HAP-1 (cell line): ENCODE results near the gene CRTC3.

Experiments used
- DNase-seq, 2 experiments: peaks; one replicate each; pipeline ENCODE4 v3.0.0-alpha.2; 2016 to 2020; ENCODE audit warnings: low spot score in 2 of 2
- H3K27me3 ChIP-seq: fragments of 250-450 bp; sonication (Bioruptor Pico); 2 replicates; pipeline ENCODE4 v1.5.1; 2020; ENCODE audit warnings: low read depth, mild to moderate bottlenecking, moderate library complexity
- H3K36me3 ChIP-seq: fragments of 250-450 bp; sonication (Bioruptor Pico); replicated peaks from 2 replicates; pipeline ENCODE4 v1.5.1; 2020; ENCODE audit warnings: mild to moderate bottlenecking
- H3K4me1 ChIP-seq: fragments of 250-450 bp; sonication (Bioruptor Pico); 2 replicates; pipeline ENCODE4 v1.5.1; 2020; ENCODE audit warnings: mild to moderate bottlenecking
- H3K4me3 ChIP-seq: fragments of 250-450 bp; sonication (Bioruptor Pico); 2 replicates; pipeline ENCODE4 v1.5.1; 2020; ENCODE audit warnings: mild to moderate bottlenecking, moderate library complexity
- H3K9me3 ChIP-seq: fragments of 250-450 bp; sonication (Bioruptor Pico); 2 replicates; pipeline ENCODE4 v1.5.1; 2020; ENCODE audit warnings: mild to moderate bottlenecking, moderate library complexity
- in situ Hi-C: fragments of 300-500 bp; cut with MboI; formaldehyde crosslinking; loops from 3 replicates; pipeline ENCODE4 v1.14.3; 2020; ENCODE audit warnings: low sequenced_read_pairs, inconsistent platforms, mixed read lengths

CRTC3 gene

DNA sequence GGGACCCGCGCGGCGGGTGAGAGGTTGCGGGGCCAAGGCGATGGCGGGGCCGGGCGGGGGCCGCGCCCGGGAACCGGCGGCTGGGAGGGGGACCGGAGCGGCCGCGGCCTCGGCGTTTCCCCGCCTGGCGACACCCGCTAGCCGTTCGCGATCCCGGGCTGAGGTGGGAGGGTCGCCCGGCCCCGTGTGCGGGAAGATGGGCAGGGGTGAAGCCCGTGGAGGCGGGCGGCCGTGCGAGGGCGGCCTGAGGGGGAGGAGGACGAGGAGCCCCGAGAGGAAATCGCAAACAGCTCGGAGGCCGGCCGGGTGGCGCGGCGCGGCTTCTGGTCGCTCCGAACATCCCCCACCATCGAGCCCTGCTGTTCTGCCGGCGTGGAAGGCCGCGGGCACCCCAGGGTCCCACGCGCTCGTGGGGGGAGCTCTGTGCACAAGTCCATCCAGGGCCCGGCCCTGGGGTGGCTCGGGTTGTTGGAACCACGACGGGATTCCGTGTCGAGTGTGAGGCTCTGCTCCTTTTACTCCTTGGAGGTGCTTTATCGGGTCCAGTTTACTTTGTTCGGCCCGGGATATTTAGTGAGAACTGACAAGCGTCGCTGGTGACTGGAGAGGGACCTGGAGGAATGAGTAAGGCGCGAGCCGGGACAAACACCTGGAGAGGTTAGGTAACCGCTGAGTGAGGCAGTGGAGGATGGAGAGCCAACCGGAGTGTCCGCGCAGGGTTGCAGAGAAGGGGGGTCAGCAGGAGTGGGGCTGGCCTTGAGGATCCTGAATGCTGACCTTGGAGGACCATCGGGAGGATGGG, 728 bp downstream of the CRTC3 start:
- peak; percentile 11 to 45 for DNase-seq
- Histone ChIP-seq H3K27me3 (no peaks in the 10 kb centered on the region), H3K9me3 (no peaks in the 10 kb centered on the region), H3K4me3 (peak overlapping the region; percentile 67), H3K36me3 (no peaks in the 10 kb centered on the region), H3K4me1 (peaks cover 24% of the 10 kb centered on the region)
- in situ Hi-C loops: no loop called here

DNA sequence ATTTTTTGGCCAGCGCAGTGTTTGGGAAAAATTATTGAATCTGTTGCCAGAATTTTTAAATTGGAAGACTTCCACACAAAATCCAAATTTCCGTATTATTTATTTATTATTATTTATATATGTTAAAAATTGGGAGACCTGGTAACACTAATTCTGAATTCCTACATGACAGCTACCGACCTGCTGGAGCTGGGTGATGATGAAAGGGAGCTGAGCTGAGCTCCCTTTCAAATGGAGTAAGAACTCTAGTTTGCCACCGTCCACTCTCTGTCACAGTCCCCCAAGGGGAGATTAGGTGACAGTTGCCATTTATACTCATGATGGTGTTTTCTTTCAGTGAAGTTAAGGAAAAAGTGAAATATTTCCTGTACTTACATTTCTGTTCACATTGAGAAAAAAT, 1.4 kb downstream of the CRTC3 start:
- in situ Hi-C loops: no loop called here
- H3K4me1 ChIP-seq: peaks cover 31% of the 10 kb centered on the region

DNA sequence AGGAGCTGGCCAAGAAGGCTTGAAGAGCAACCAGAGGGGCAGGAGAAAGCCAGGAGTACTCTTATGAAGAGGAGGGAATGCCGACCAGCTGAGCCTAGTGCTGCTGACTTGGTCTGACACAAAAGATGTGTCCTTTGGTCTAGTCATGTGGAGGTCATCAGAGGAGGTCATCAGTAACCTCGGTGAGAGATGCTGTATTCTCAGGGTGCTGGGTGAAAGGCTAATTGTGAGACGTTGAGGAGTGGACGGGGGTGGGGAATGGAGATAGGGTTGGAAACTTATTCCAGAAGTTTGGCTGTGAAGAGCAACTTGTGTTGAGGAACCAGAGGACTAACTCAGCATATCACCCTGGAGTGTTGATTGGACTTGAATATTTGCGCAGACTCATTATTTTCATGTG, 5.5 kb downstream of the CRTC3 start:
- DNase-seq: no peak
- in situ Hi-C loops: no loop called here
- peaks cover 31% of the 10 kb centered on the region for H3K4me1 ChIP-seq

More for the DNA sequence above, 1.4 kb downstream of the CRTC3 start:
- no peaks in the 10 kb centered on the region for H3K36me3 ChIP-seq
- H3K4me3 ChIP-seq: peak overlapping the region; percentile 67
- H3K9me3 ChIP-seq: no peaks in the 10 kb centered on the region
- no peaks in the 10 kb centered on the region for H3K27me3 ChIP-seq
- DNase-seq: peak in 1 of 2 experiments; percentile 28

DNA sequence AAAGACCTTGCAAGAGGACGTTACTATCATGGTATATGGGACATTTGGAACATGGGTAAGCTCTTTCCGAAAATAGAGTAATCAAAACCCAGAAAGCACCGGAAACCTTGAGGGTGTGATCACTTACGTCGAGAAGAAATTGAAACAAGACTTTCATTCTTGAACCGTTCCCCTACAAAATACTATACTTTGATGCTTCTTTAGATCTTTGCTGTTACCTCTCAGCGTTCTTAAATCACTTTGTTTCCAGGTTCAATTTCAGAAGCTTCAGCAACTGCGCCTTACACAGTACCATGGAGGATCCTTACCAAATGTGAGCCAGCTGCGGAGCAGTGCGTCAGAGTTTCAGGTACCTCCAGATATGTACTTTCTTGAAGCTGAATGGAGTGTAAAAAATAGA, 10.1 kb downstream of the CRTC3 start:
- in situ Hi-C loops: no loop called here
- DNase-seq: no peak
- Histone ChIP-seq H3K4me3 (no peak overlapping the region), H3K4me1 (peaks cover 18% of the 10 kb centered on the region), H3K36me3 (no peaks in the 10 kb centered on the region; the same call in 1 of the 2 replicates), H3K27me3 (no peaks in the 10 kb centered on the region), H3K9me3 (no peaks in the 10 kb centered on the region)

More for the DNA sequence above, 5.5 kb downstream of the CRTC3 start:
- H3K9me3 ChIP-seq: no peaks in the 10 kb centered on the region
- H3K4me3 ChIP-seq: no peak overlapping the region
- no peaks in the 10 kb centered on the region for H3K36me3 ChIP-seq
- H3K27me3 ChIP-seq: no peaks in the 10 kb centered on the region

DNA sequence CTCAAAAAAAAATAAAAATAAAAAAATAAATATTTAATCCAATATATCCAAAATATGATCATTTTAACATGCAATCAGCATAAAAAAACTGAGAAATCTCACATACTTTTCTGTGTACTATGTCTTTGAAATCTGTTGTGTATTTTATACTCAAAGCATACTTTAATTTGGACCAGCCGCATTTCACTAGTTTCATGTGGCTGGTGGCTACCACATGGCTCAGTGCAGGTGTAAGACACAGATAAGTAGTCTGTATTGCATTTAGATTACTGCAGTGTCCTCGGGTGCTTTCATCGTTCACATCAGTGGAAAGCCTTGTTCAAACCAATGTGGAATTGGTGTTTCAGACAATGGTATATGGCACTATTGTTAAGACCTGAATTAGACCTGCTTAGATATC, 11.0 kb downstream of the CRTC3 start:
- H3K36me3 ChIP-seq: peaks cover 2% of the 10 kb centered on the region; the same call in 1 of the 2 replicates
- H3K9me3 ChIP-seq: no peaks in the 10 kb centered on the region
- H3K4me1 ChIP-seq: peaks cover 11% of the 10 kb centered on the region
- no peak overlapping the region for H3K4me3 ChIP-seq
- in situ Hi-C loops: no loop called here
- H3K27me3 ChIP-seq: no peaks in the 10 kb centered on the region
- DNase-seq: no peak

DNA sequence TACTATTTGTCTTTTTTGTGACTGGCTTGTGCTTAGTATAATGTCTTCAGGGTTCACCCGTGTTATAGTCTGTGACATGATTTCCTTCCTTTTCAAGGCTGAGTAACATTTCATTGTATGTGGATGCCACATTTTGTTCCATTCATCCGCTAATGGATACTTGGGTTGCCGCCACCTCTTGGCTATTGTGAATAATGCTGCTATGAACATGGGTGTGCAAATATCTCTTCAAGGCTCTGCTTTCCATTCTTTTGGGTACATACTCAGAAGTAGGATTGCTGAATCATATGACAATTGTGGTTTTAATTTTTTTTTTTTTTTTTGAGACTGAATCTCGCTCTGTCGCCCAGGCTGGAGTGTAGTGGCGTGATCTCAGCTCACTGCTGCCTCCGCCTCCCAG, 15.4 kb downstream of the CRTC3 start:
- no peak for DNase-seq
- Histone ChIP-seq H3K9me3 (no peaks in the 10 kb centered on the region), H3K36me3 (peaks cover 2% of the 10 kb centered on the region; the same call in 1 of the 2 replicates), H3K27me3 (no peaks in the 10 kb centered on the region), H3K4me3 (no peak overlapping the region), H3K4me1 (no peaks in the 10 kb centered on the region)
- in situ Hi-C loops: no loop called here

DNA sequence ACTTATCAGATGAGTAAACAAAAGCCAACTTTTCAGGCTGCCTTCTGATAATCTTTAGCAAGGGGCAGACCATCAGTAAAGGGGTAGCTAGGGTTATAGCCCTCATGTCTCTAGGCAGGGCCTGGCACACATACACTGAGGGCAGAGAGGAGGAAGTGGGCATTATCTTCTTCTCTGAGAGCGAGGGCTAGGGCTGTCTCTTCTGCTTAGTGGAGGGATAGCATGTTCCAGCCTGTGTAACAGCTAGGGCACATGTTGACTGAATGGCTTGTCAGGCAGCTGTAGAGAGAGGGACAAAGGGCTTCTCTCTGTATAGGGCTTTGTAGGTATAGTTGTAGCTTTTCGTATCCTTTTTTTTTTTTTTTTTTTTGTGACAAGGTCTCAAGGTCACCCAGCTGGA, 17.8 kb downstream of the CRTC3 start:
- no peaks in the 10 kb centered on the region for H3K27me3 ChIP-seq
- no peak overlapping the region for H3K4me3 ChIP-seq
- in situ Hi-C loops: no loop called here
- no peaks in the 10 kb centered on the region for H3K4me1 ChIP-seq
- H3K9me3 ChIP-seq: no peaks in the 10 kb centered on the region
- no peak for DNase-seq
- 0 out of 2 replicates have a peak, but pooled peaks cover 2% of the 10 kb centered on the region for H3K36me3 ChIP-seq

DNA sequence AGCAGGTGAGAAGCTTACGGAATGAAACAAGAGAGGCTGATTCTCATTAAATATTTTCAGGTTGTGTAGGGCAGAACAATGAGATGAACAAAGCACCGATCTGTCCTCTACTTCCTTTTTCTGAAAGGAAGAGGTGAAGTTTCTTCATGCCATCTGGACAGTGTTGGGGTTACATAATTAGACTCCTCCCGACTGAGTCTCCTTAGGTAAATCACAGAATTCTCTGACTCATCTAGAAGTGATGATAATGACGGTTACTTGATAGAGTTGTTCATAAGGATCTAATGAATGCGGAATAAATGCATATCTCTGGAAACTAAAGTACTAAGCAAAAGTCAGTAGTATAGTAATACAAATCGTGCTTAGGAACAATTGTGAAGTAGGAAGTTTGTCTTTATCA, 21.2 kb downstream of the CRTC3 start:
- in situ Hi-C loops: no loop called here
- H3K4me3 ChIP-seq: no peak overlapping the region
- no peak for DNase-seq
- H3K27me3 ChIP-seq: no peaks in the 10 kb centered on the region
- no peaks in the 10 kb centered on the region for H3K36me3 ChIP-seq
- no peaks in the 10 kb centered on the region for H3K4me1 ChIP-seq
- no peaks in the 10 kb centered on the region for H3K9me3 ChIP-seq

DNA sequence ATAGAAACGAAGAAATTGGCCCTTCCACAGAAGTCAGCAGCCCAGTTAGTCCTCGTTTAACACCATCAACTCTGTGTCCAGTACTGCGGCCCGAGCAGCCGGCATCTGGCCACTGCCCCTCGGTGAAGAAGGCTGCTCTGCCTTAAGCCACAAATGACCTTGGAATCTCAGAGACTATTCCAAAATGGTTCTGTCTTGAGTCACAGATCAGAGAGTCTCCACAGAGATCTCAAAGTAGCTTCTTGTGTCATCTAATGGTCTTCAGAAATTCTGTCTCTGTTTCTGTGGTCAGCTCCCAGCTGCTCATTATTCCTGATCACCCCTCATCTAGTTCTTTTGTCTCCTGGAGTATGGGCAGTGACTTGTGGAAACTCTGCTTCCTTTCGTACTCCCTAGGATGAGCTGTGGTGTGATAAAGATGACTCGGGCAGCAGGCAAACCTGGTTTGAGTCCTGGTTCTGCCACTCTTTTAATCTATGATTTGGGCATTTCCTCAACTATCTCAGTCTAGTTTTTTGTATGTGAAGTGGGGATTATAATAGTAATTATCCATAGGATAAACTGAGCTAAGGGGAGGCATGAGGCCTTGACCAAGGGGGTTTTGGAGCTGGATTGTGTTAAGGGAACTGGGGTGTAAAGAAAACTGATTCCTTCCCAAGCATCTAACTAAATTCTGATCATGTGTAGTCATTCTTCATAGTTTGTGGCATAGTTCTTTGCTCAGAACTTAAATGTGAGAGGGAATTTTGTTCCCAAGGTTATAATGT, 22.6 kb downstream of the CRTC3 start:
- Histone ChIP-seq H3K4me3 (no peak overlapping the region), H3K27me3 (no peaks in the 10 kb centered on the region), H3K36me3 (no peaks in the 10 kb centered on the region), H3K9me3 (no peaks in the 10 kb centered on the region), H3K4me1 (no peaks in the 10 kb centered on the region)
- no peak for DNase-seq
- in situ Hi-C loops: no loop called here

DNA sequence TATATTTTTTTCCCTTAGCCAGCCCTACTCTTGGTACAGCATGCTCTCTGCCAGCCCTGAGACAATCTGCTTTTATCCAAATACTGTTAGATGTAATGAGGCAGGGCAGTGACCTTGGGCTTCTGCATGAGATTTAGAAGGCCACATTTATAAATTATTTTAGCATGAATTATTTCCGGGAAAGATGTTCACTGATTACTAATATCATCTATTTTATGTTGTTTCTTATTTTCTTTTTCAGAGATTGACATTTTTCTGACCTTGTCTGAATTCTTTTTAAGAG, 23.1 kb downstream of the CRTC3 start:
- H3K4me3 ChIP-seq: no peak overlapping the region
- in situ Hi-C loops: no loop called here

DNA sequence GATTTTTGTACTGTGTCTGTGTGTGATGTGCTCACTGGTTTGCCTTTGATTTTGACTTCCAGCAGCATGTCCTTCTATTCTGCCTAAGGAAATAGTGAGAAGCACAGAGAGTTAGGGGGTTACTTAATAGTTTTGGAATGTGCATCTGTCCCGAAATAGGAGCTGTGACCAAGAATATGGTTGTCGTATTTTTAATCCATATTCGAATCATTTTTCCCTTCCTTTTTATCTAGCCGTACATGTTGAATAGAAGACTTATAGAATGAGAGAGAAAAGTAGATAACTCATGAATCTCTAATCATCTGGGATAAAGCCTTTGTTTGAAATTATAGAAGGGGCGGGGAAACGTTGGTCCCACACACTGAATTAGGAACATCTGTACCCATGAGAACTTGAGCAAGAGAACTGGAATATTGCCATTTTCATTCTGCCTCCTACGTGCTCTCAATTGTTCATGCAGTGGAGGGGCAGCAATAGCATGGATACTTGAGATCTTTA, 23.6 kb downstream of the CRTC3 start:
- Histone ChIP-seq H3K4me1 (no peaks in the 10 kb centered on the region), H3K4me3 (no peak overlapping the region), H3K36me3 (no peaks in the 10 kb centered on the region), H3K9me3 (no peaks in the 10 kb centered on the region), H3K27me3 (no peaks in the 10 kb centered on the region)
- no peak for DNase-seq
- in situ Hi-C loops: no loop called here

More for the DNA sequence above, 23.1 kb downstream of the CRTC3 start:
- Histone ChIP-seq H3K9me3 (no peaks in the 10 kb centered on the region), H3K27me3 (no peaks in the 10 kb centered on the region), H3K4me1 (no peaks in the 10 kb centered on the region), H3K36me3 (no peaks in the 10 kb centered on the region)
- DNase-seq: no peak

DNA sequence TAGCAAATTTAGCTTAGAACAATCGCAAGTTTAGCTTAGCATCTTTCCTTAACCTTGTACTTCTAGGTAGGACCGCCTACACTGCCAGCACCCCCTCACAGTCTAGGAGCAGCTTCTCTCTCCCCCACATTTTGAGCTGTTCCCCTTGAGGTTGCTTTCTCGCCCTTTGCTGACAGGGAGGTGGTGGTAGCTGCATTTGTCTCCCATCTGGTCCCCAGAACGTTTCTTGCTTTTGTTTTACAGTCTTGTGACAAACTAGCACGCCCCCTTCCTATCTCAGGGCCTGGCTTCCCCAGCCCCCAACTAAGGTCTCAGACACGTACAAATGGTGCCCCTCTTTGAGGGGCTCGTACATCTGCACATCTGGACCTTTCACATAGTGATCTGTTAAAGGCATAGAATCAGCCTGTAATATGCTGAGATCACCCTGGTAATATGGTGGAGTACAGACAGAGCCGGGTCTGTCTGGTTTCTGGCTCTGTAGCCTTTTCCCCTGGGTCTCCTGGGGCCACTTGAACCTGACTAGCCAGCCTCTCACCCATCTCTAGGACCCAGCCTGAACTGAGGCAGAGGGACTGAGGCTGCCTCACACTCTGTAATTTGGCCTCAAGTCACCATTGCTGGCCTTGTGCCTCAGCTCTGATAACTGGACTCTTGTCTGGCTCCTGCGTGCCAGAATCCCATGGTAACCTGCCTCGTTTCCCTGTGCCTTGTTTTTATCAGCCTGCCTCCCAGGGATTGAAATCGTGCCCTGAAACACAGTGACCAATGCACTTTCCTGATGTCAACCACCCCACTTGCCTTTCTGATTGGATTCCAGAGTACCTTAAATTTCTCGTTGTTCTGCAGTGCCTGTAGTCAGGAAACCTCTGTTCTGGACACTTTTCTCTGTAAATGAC, 27.7 kb downstream of the CRTC3 start:
- Histone ChIP-seq H3K4me3 (no peak overlapping the region), H3K4me1 (no peaks in the 10 kb centered on the region), H3K27me3 (no peaks in the 10 kb centered on the region), H3K9me3 (no peaks in the 10 kb centered on the region), H3K36me3 (no peaks in the 10 kb centered on the region)
- in situ Hi-C loops: no loop called here
- no peak for DNase-seq

DNA sequence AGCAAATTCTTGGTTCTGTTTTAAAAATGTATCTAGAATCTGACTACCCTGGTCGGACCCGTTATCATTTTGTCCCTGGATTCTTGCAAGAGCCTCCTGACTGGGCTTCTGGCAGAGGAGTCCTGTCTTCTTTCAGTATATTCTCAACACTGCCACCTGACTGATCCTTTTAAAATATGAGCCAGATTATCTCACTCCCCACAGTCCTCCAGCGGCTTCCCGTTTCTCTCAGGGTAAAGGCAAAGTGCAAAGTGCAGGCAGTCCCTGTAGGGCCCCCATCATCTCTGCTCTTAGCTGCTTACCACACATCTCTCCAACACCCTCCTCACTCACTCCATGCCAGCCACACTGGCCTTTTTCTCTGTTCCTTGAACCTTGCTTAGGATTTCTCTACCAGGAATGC, 28.4 kb downstream of the CRTC3 start:
- in situ Hi-C loops: no loop called here
- H3K27me3 ChIP-seq: no peaks in the 10 kb centered on the region
- DNase-seq: no peak
- H3K9me3 ChIP-seq: no peaks in the 10 kb centered on the region
- H3K4me3 ChIP-seq: no peak overlapping the region
- H3K4me1 ChIP-seq: no peaks in the 10 kb centered on the region
- H3K36me3 ChIP-seq: no peaks in the 10 kb centered on the region
